T-cell (primary cell): ENCODE measurements around the gene RFX6. TPM values are rescaled to one million over a fixed set of nuclear protein-coding genes. Genes with fewer than 3 reads are reported as not detected.

Experiments
- ATAC-seq, 4 experiments: fragments of 200-7000 bp in 3 of 4; fragments of 150-1000 bp in 1 of 4; cut with Tn5 transposase; replicated peaks in 1 of 4; 1 replicate in 3 of 4; 2 replicates in 1 of 4; pipeline ENCODE4 v1.10.0; 2021; ENCODE audit warnings: moderate library complexity in 3 of 4, mild to moderate bottlenecking in 2 of 4, moderate number of reproducible peaks in 1 of 4
- CTCF ChIA-PET, 2 donors: fragments of 300-600 bp; sonication (Branson Sonifier 250); formaldehyde crosslinking; loops; one replicate each; lab custom pipeline; 2022; ENCODE audit warnings: antibody characterized with exemption in 2 of 2; lab: Charles Lee
- POLR2A ChIA-PET, 2 donors: fragments of 300-600 bp; sonication (Branson Sonifier 250); formaldehyde crosslinking; loops; one replicate each; lab custom pipeline; 2022; ENCODE audit warnings: antibody characterized with exemption in 2 of 2; lab: Charles Lee
- DNase-seq, 35 experiments: peaks; one replicate each; pipeline versions ENCODE4 v3.0.0 to v3.0.0-alpha.2; 2013 to 2023
- H3K27ac ChIP-seq: one replicate; pipeline ENCODE4 v1.5.1; 2013; ENCODE audit warnings: low read length
- H3K27me3 ChIP-seq, 2 experiments: replicated peaks in 1 of 2; 1 replicate in 1 of 2; 2 replicates in 1 of 2; pipeline versions ENCODE4 v1.6.1 to v1.7.0; 2013; ENCODE audit warnings: low read length in 1 of 2, mixed read lengths in 1 of 2; ENCODE audit not compliant: control insufficient read depth in 2 of 2, insufficient read depth in 2 of 2; ENCODE audit errors: extremely low read depth in 1 of 2
- H3K36me3 ChIP-seq, 2 donors: 1 replicate in 1 of 2; 2 replicates in 1 of 2; pipeline versions ENCODE4 v1.6.1 to v1.7.0; 2013; ENCODE audit warnings: low read length in 1 of 2; ENCODE audit not compliant: control insufficient read depth in 2 of 2, insufficient read depth in 1 of 2; ENCODE audit errors: extremely low read depth in 1 of 2
- H3K4me1 ChIP-seq, 2 experiments: 1 replicate in 1 of 2; 2 replicates in 1 of 2; pipeline versions ENCODE4 v1.6.1 to v1.7.0; 2013; ENCODE audit warnings: low read length in 2 of 2, mixed read lengths in 1 of 2; ENCODE audit not compliant: insufficient read depth in 2 of 2, control insufficient read depth in 1 of 2; ENCODE audit errors: extremely low read depth in 1 of 2
- H3K4me3 ChIP-seq, 2 donors: 1 replicate in 1 of 2; 2 replicates in 1 of 2; pipeline versions ENCODE4 v1.5.1 to v1.7.0; 2013; ENCODE audit warnings: mild to moderate bottlenecking in 2 of 2, low read length in 1 of 2, moderate library complexity in 1 of 2; ENCODE audit not compliant: control insufficient read depth in 1 of 2; ENCODE audit errors: extremely low read depth in 1 of 2
- H3K9me3 ChIP-seq: 2 replicates; pipeline ENCODE4 v1.7.0; 2013
- H3K27ac Mint-ChIP-seq, 2 donors: one replicate each; pipeline ENCODE4 v1.8.0; 2020 to 2021; ENCODE audit warnings: mild to moderate bottlenecking in 2 of 2, mixed read lengths in 2 of 2
- H3K27me3 Mint-ChIP-seq, 2 donors: one replicate each; pipeline ENCODE4 v1.8.0; 2021 to 2022; ENCODE audit warnings: mixed read lengths in 2 of 2
- H3K36me3 Mint-ChIP-seq: one replicate; pipeline ENCODE4 v1.8.0; 2021; ENCODE audit warnings: mixed read lengths
- H3K4me1 Mint-ChIP-seq, 3 donors: one replicate each; pipeline ENCODE4 v1.8.0; 2020 to 2022; ENCODE audit warnings: mixed read lengths in 3 of 3, mild to moderate bottlenecking in 1 of 3
- H3K4me3 Mint-ChIP-seq, 3 donors: one replicate each; pipeline ENCODE4 v1.8.0; 2020 to 2022; ENCODE audit warnings: mild to moderate bottlenecking in 3 of 3, mixed read lengths in 3 of 3, moderate library complexity in 3 of 3
- H3K9me3 Mint-ChIP-seq, 3 donors: one replicate each; pipeline ENCODE4 v1.8.0; 2020 to 2022; ENCODE audit warnings: mixed read lengths in 3 of 3
- WGBS: methylation state at CpG from one replicate; pipeline ENCODE4 v1.1.5; 2013; ENCODE audit warnings: missing lambda C conversion rate; ENCODE audit not compliant: insufficient coverage; 5-methylcytosine and 5-hydroxymethylcytosine counted together
- total RNA-seq, 35 experiments: library from RNA in 6 of 35; stranded (reverse) in 6 of 35; fragments of 120-200 nt in 1 of 35; gene quantifications; one replicate each; pipeline versions ENCODE4 v1.2.1 to v1.2.4 and lab custom pipeline; 2013 to 2026

The RFX6 gene
- total RNA-seq, 5 donors from 2014 or later (not counting 1 experiment from before 2014, with no cell fraction given) = not detected

- Histone ChIP-seq H3K36me3 (no peaks in the 10 kb centered on the region), H3K4me1 (no peaks in the 10 kb centered on the region), H3K27ac (no peak overlapping the region), H3K9me3 (no peaks in the 10 kb centered on the region), H3K27me3 (no peaks in the 10 kb centered on the region), H3K4me3 (no peak overlapping the region)
- no peak for ATAC-seq
- Mint-ChIP-seq H3K4me1 (no peaks in the 10 kb centered on the region), H3K36me3 (no peaks in the 10 kb centered on the region), H3K27me3 (no peaks in the 10 kb centered on the region), H3K27ac (no peak overlapping the region), H3K4me3 (no peak overlapping the region), H3K9me3 (no peaks in the 10 kb centered on the region)
- DNase-seq = no peak
- ChIA-PET POLR2A (no interaction called here), CTCF (no interaction called here)
- 60% methylated on average over 1 of the region's 2 CpGs for WGBS
Observed at GRCh38 chr6:116924245-116924644, 47.2 kb downstream of the RFX6 start.

- Mint-ChIP-seq H3K4me1 (no peaks in the 10 kb centered on the region), H3K9me3 (no peaks in the 10 kb centered on the region), H3K4me3 (no peak overlapping the region), H3K27ac (no peak overlapping the region), H3K36me3 (no peaks in the 10 kb centered on the region), H3K27me3 (peaks cover 0 to under 1% of the 10 kb centered on the region in 2 donors)
- CTCF ChIA-PET = no interaction called here
- POLR2A ChIA-PET = no interaction called here
- ATAC-seq (no peak), DNase-seq (no peak)
- Histone ChIP-seq H3K36me3 (no peaks in the 10 kb centered on the region), H3K4me3 (no peak overlapping the region), H3K9me3 (no peaks in the 10 kb centered on the region), H3K27me3 (no peaks in the 10 kb centered on the region), H3K4me1 (no peaks in the 10 kb centered on the region), H3K27ac (no peak overlapping the region)
- WGBS = 75% methylated on average over 6 of the region's 10 CpGs
Observed at GRCh38 chr6:116925088-116925794, 48.2 kb downstream of the RFX6 start.

- Histone ChIP-seq H3K36me3 (no peaks in the 10 kb centered on the region), H3K27me3 (no peaks in the 10 kb centered on the region), H3K27ac (no peak overlapping the region), H3K4me3 (no peak overlapping the region), H3K4me1 (no peaks in the 10 kb centered on the region), H3K9me3 (no peaks in the 10 kb centered on the region)
- ChIA-PET POLR2A (no interaction called here), CTCF (interaction anchor here in 1 of 2 donors (0.6 kb wide), 1 partner anchor 1599 kb away, joined by 3 read pairs; no protein-coding TSS in a partner anchor)
- DNase-seq = no peak
- WGBS = 66% methylated on average over 2 of the region's 6 CpGs
- peaks cover 0 to 6% of the 10 kb centered on the region in 2 donors for H3K27me3 Mint-ChIP-seq
- peaks cover 0 to 9% (median 0%) of the 10 kb centered on the region in 3 donors for H3K9me3 Mint-ChIP-seq
- H3K4me1 Mint-ChIP-seq = no peaks in the 10 kb centered on the region
- no peak overlapping the region for H3K27ac Mint-ChIP-seq
- H3K4me3 Mint-ChIP-seq = no peak overlapping the region
- no peaks in the 10 kb centered on the region for H3K36me3 Mint-ChIP-seq
- ATAC-seq = no peak
Observed at GRCh38 chr6:116928677-116929076, 51.6 kb downstream of the RFX6 start.

GRCh38 chr6:116929825-116930224 is 52.8 kb downstream of the RFX6 start:
- CTCF ChIA-PET = no interaction called here
- no peak overlapping the region for H3K27ac ChIP-seq
- POLR2A ChIA-PET = no interaction called here
- no peaks in the 10 kb centered on the region for H3K27me3 ChIP-seq
- Mint-ChIP-seq H3K27me3 (peaks cover 0 to 6% of the 10 kb centered on the region in 2 donors), H3K9me3 (peaks cover 0 to 9% (median 0%) of the 10 kb centered on the region in 3 donors), H3K4me1 (no peaks in the 10 kb centered on the region), H3K4me3 (no peak overlapping the region), H3K27ac (no peak overlapping the region), H3K36me3 (no peaks in the 10 kb centered on the region)
- DNase-seq (no peak), ATAC-seq (no peak)
- no peaks in the 10 kb centered on the region for H3K36me3 ChIP-seq
- H3K9me3 ChIP-seq = no peaks in the 10 kb centered on the region
- no peak overlapping the region for H3K4me3 ChIP-seq
- 75% methylated on average over 1 of the region's 1 CpG for WGBS
- no peaks in the 10 kb centered on the region for H3K4me1 ChIP-seq

GRCh38 chr6:116931456-116931855 is 54.4 kb downstream of the RFX6 start:
- Histone ChIP-seq H3K36me3 (no peaks in the 10 kb centered on the region), H3K27ac (no peak overlapping the region), H3K4me1 (no peaks in the 10 kb centered on the region), H3K4me3 (no peak overlapping the region), H3K27me3 (no peaks in the 10 kb centered on the region), H3K9me3 (no peaks in the 10 kb centered on the region)
- Mint-ChIP-seq H3K4me1 (no peaks in the 10 kb centered on the region), H3K36me3 (no peaks in the 10 kb centered on the region), H3K27me3 (peaks cover 0 to 6% of the 10 kb centered on the region in 2 donors), H3K9me3 (peaks cover 0 to 9% (median 0%) of the 10 kb centered on the region in 3 donors), H3K4me3 (no peak overlapping the region), H3K27ac (no peak overlapping the region)
- ChIA-PET POLR2A (no interaction called here), CTCF (no interaction called here)
- ATAC-seq (no peak), DNase-seq (no peak)

- Mint-ChIP-seq H3K4me3 (no peak overlapping the region), H3K4me1 (no peaks in the 10 kb centered on the region), H3K9me3 (peaks cover 0 to 9% (median 0%) of the 10 kb centered on the region in 3 donors), H3K27me3 (peaks cover 0 to 6% of the 10 kb centered on the region in 2 donors), H3K27ac (no peak overlapping the region), H3K36me3 (no peaks in the 10 kb centered on the region)
- Histone ChIP-seq H3K27me3 (no peaks in the 10 kb centered on the region), H3K4me3 (no peak overlapping the region), H3K9me3 (no peaks in the 10 kb centered on the region), H3K27ac (no peak overlapping the region), H3K4me1 (no peaks in the 10 kb centered on the region), H3K36me3 (no peaks in the 10 kb centered on the region)
- ATAC-seq = no peak
- ChIA-PET CTCF (no interaction called here), POLR2A (interaction anchor here in 1 of 2 donors (0.5 kb wide), 1 partner anchor 10 kb away, joined by 3 read pairs; no protein-coding TSS in a partner anchor)
- no CpG with 5 or more reads among the region's 1 CpG for WGBS
- no peak for DNase-seq
Observed at GRCh38 chr6:116932496-116932895, 55.5 kb downstream of the RFX6 start.
